GM08714 (cell line): ENCODE results near the gene PSME4.

Experiments
- H3K4me3 ChIP-seq: fragments of 200-500 bp; sonication (Bioruptor generic); 2 replicates; pipeline ENCODE4 v1.5.1; 2014; ENCODE audit warnings: mild to moderate bottlenecking, low read length, inconsistent platforms
- ZNF274 ChIP-seq: IDR thresholded peaks from 2 replicates; pipeline ENCODE4 v1.6.1; 2012; ENCODE audit warnings: mild to moderate bottlenecking, low read depth, low read length

The PSME4 gene

DNA sequence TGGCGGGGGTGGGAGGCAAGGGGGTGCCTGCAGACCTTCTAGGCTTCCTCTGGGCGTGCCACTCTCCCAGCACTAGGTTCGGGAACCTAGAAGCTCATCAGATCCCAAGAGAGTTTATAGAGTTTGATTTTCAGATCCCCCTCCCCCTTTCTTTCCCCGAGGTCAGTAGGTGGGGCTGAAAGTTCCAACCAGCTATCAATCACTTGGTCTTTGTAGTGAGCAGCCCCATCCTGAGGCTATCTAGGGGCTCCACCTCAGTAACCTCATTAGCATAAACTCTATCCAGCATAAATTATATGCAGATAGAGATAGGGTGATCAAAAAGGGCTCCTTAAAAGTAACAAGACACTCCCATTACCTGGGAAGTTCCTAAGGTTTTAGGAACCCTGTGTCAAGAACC lies 151.2 kb downstream of the PSME4 start:
- no peak overlapping the region for H3K4me3 ChIP-seq
- TF ChIP-seq ZNF274, result no peak

DNA sequence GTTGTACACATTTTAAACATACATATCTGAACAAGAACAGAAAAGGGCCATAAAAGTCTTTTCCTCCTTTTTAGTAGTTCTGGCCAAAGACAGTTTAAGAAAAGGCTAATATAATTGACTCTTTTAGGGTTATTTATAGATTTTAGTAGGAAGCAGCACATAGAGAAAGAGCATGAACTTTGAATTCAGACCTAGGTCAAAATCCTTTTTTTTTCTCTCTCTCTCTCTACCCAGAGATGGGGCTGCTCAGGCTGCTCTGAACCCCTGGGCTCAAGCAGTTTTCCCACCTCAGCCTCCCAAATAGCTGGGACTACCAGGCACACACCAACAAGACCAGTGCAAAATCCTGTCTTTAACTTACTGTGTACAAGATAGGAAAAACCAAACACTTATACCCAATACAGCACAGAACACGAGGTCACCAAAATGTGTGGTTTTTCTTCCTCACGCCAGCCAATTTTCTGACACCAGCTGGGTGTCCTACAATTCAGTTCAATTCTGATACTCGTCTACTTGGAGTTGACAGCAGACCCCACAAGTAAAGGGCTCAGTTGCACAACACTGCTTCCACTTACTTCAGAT lies 151.8 kb downstream of the PSME4 start:
- no peak overlapping the region for H3K4me3 ChIP-seq
- TF ChIP-seq ZNF274, result no peak
